WTC11 (cell line): ENCODE results near the gene LPP. TPM values are rescaled to one million over a fixed set of nuclear protein-coding genes. Genes with fewer than 3 reads are reported as not detected.

Experiments used
- ATAC-seq: fragments of 200-7000 bp; cut with Tn5 transposase; 2 replicates; pipeline ENCODE4 v1.10.0; 2021; ENCODE audit warnings: mild to moderate bottlenecking, moderate library complexity
- CTCF ChIA-PET: fragments of 300-600 bp; sonication (Branson Sonifier 250); formaldehyde crosslinking; loops from one replicate; lab custom pipeline; 2021; ENCODE audit warnings: antibody characterized with exemption; lab: Charles Lee
- POLR2A ChIA-PET: fragments of 350-600 bp; sonication (Branson Sonifier 250); formaldehyde crosslinking; loops from one replicate; lab custom pipeline; 2021; ENCODE audit warnings: antibody characterized with exemption; lab: Charles Lee
- DNase-seq: peaks from one replicate; pipeline ENCODE4 v3.0.0; 2021; ENCODE audit warnings: low spot score
- H3K27ac Mint-ChIP-seq: 2 replicates; pipeline ENCODE4 v1.8.0; 2021; ENCODE audit warnings: mixed read lengths
- H3K27me3 Mint-ChIP-seq: 2 replicates; pipeline ENCODE4 v1.8.0; 2021; ENCODE audit warnings: low read depth, mild to moderate bottlenecking, moderate library complexity, mixed read lengths
- H3K36me3 Mint-ChIP-seq: 2 replicates; pipeline ENCODE4 v1.8.0; 2021; ENCODE audit warnings: mixed read lengths
- H3K4me1 Mint-ChIP-seq: 2 replicates; pipeline ENCODE4 v1.8.0; 2022; ENCODE audit warnings: mixed read lengths
- H3K4me3 Mint-ChIP-seq: 2 replicates; pipeline ENCODE4 v1.8.0; 2021; ENCODE audit warnings: mild to moderate bottlenecking, moderate library complexity, mixed read lengths
- H3K9me3 Mint-ChIP-seq: 2 replicates; pipeline ENCODE4 v1.8.0; 2021; ENCODE audit warnings: mixed read lengths
- ATF2 ChIP-seq: sonication (generic); formaldehyde crosslinking; IDR thresholded peaks from 2 replicates; pipeline ENCODE4 v1.8.1; 2022; ENCODE audit warnings: low read depth, missing genetic modification reagents, borderline replicate concordance
- E2F4 ChIP-seq: sonication (generic); formaldehyde crosslinking; IDR thresholded peaks from 2 replicates; pipeline ENCODE4 v1.8.1; 2022; ENCODE audit warnings: low read depth, mild to moderate bottlenecking, moderate library complexity, missing genetic modification reagents, borderline replicate concordance
- ELF4 ChIP-seq: sonication (generic); formaldehyde crosslinking; IDR thresholded peaks from 2 replicates; pipeline ENCODE4 v1.8.1; 2022; ENCODE audit warnings: low read depth, mild to moderate bottlenecking, moderate library complexity, missing genetic modification reagents
- ERG ChIP-seq: fragments of 250-450 bp; sonication (Bioruptor Pico); IDR thresholded peaks from 2 replicates; pipeline ENCODE4 v1.8.0; 2021; ENCODE audit warnings: mild to moderate bottlenecking
- GABPB1 ChIP-seq: sonication (generic); formaldehyde crosslinking; IDR thresholded peaks from 2 replicates; pipeline ENCODE4 v1.8.1; 2023; ENCODE audit warnings: mild to moderate bottlenecking, missing genetic modification reagents
- JUN ChIP-seq: sonication (generic); formaldehyde crosslinking; IDR thresholded peaks from 2 replicates; pipeline ENCODE4 v1.8.0; 2023; ENCODE audit warnings: mild to moderate bottlenecking, missing genetic modification reagents
- KAT7 ChIP-seq: sonication (generic); formaldehyde crosslinking; IDR thresholded peaks from 2 replicates; pipeline ENCODE4 v1.8.1; 2023; ENCODE audit warnings: missing genetic modification reagents, mild to moderate bottlenecking, borderline replicate concordance
- MAX ChIP-seq: sonication (generic); formaldehyde crosslinking; IDR thresholded peaks from 2 replicates; pipeline ENCODE4 v1.8.0; 2022; ENCODE audit warnings: mild to moderate bottlenecking, missing genetic modification reagents
- NFE2L1 ChIP-seq: sonication (generic); formaldehyde crosslinking; IDR thresholded peaks from 2 replicates; pipeline ENCODE4 v1.8.1; 2023; ENCODE audit warnings: missing genetic modification reagents
- NR2C2 ChIP-seq: sonication (generic); formaldehyde crosslinking; IDR thresholded peaks from 2 replicates; pipeline ENCODE4 v1.8.0; 2022; ENCODE audit warnings: mild to moderate bottlenecking, missing genetic modification reagents
- OVOL2 ChIP-seq: fragments of 250-450 bp; sonication (Bioruptor Pico); IDR thresholded peaks from 2 replicates; pipeline ENCODE4 v1.9.0; 2021; ENCODE audit warnings: mild to moderate bottlenecking, borderline replicate concordance
- RELA ChIP-seq: sonication (generic); formaldehyde crosslinking; IDR thresholded peaks from 2 replicates; pipeline ENCODE4 v1.8.1; 2022; ENCODE audit warnings: missing genetic modification reagents, mild to moderate bottlenecking, borderline replicate concordance
- TEAD4 ChIP-seq: sonication (generic); formaldehyde crosslinking; IDR thresholded peaks from 2 replicates; pipeline ENCODE4 v1.8.0; 2022; ENCODE audit warnings: mild to moderate bottlenecking, missing genetic modification reagents
- ZMAT4 ChIP-seq: fragments of 250-450 bp; sonication (Bioruptor Pico); IDR thresholded peaks from 2 replicates; pipeline ENCODE4 v1.9.0; 2021; ENCODE audit warnings: mild to moderate bottlenecking
- ZNF263 ChIP-seq: sonication (generic); formaldehyde crosslinking; IDR thresholded peaks from 2 replicates; pipeline ENCODE4 v1.8.1; 2022; ENCODE audit warnings: low read depth, mild to moderate bottlenecking, moderate library complexity, missing genetic modification reagents
- ZNF317 ChIP-seq: sonication (generic); formaldehyde crosslinking; IDR thresholded peaks from 2 replicates; pipeline ENCODE4 v1.8.1; 2023; ENCODE audit warnings: low read depth, mild to moderate bottlenecking, moderate library complexity, missing genetic modification reagents, borderline replicate concordance
- ZNF671 ChIP-seq: fragments of 250-450 bp; sonication (Bioruptor Pico); IDR thresholded peaks from 2 replicates; pipeline ENCODE4 v1.8.0; 2021; ENCODE audit warnings: mild to moderate bottlenecking
- total RNA-seq: library from RNA; stranded (reverse); gene quantifications from 3 replicates; pipeline ENCODE4 v1.2.3, GENCODE V29; 2021
- TF ChIP-seq, protein P1 (sequence below): sonication (generic); formaldehyde crosslinking; conservative IDR thresholded peaks from 2 replicates; pipeline ENCODE4 v1.8.1; 2022; ENCODE audit warnings: mild to moderate bottlenecking, missing genetic modification reagents
- TF ChIP-seq, protein P2 (sequence below): sonication (generic); formaldehyde crosslinking; IDR thresholded peaks from 2 replicates; pipeline ENCODE4 v1.8.0; 2022; ENCODE audit warnings: mild to moderate bottlenecking, missing genetic modification reagents
- TF ChIP-seq, protein P3 (sequence below): sonication (generic); formaldehyde crosslinking; IDR thresholded peaks from 2 replicates; pipeline ENCODE4 v1.8.1; 2023; ENCODE audit warnings: mild to moderate bottlenecking, missing genetic modification reagents

LPP gene
- total RNA-seq, 1 experiment from 2014 or later, result 49.6 TPM

- TF ChIP-seq OVOL2 (no peak), NR2C2 (no peak), NFE2L1 (CRISPR knock-in tag) (no peak), GABPB1 (no peak), ZMAT4 (CRISPR knock-in tag) (no peak), E2F4 (CRISPR knock-in tag) (no peak), ERG (CRISPR knock-in tag) (no peak), TEAD4 (CRISPR knock-in tag) (no peak), ZNF263 (CRISPR knock-in tag) (no peak), ZNF317 (CRISPR knock-in tag) (no peak), MAX (no peak), ZNF671 (CRISPR knock-in tag) (no peak), ELF4 (CRISPR knock-in tag) (no peak), ATF2 (no peak), RELA (CRISPR knock-in tag) (no peak), JUN (no peak), KAT7 (CRISPR knock-in tag) (no peak)
- TF ChIP-seq, protein P1, sequence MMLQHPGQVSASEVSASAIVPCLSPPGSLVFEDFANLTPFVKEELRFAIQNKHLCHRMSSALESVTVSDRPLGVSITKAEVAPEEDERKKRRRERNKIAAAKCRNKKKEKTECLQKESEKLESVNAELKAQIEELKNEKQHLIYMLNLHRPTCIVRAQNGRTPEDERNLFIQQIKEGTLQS (CRISPR knock-in tag), result no peak
- TF ChIP-seq, protein P2, sequence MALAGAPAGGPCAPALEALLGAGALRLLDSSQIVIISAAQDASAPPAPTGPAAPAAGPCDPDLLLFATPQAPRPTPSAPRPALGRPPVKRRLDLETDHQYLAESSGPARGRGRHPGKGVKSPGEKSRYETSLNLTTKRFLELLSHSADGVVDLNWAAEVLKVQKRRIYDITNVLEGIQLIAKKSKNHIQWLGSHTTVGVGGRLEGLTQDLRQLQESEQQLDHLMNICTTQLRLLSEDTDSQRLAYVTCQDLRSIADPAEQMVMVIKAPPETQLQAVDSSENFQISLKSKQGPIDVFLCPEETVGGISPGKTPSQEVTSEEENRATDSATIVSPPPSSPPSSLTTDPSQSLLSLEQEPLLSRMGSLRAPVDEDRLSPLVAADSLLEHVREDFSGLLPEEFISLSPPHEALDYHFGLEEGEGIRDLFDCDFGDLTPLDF (CRISPR knock-in tag), result no peak
- TF ChIP-seq, protein P3, sequence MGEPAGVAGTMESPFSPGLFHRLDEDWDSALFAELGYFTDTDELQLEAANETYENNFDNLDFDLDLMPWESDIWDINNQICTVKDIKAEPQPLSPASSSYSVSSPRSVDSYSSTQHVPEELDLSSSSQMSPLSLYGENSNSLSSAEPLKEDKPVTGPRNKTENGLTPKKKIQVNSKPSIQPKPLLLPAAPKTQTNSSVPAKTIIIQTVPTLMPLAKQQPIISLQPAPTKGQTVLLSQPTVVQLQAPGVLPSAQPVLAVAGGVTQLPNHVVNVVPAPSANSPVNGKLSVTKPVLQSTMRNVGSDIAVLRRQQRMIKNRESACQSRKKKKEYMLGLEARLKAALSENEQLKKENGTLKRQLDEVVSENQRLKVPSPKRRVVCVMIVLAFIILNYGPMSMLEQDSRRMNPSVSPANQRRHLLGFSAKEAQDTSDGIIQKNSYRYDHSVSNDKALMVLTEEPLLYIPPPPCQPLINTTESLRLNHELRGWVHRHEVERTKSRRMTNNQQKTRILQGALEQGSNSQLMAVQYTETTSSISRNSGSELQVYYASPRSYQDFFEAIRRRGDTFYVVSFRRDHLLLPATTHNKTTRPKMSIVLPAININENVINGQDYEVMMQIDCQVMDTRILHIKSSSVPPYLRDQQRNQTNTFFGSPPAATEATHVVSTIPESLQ (CRISPR knock-in tag), result no peak
- ATAC-seq, result no peak
- no peak overlapping the region for H3K27ac Mint-ChIP-seq
- H3K4me1 Mint-ChIP-seq, result peaks cover 14% of the 10 kb centered on the region
- no peak overlapping the region for H3K4me3 Mint-ChIP-seq
- H3K9me3 Mint-ChIP-seq, result no peaks in the 10 kb centered on the region
- CTCF ChIA-PET, result no interaction called here
- no peaks in the 10 kb centered on the region for H3K27me3 Mint-ChIP-seq
- DNase-seq, result no peak
- H3K36me3 Mint-ChIP-seq, result no peaks in the 10 kb centered on the region
- POLR2A ChIA-PET, result no interaction called here
These were observed 199.5 kb downstream of the LPP start for GRCh38 chr3:188353426-188353825.
